HL-60 (cell line): ENCODE measurements around the gene IFITM10.

Source experiments
- DNase-seq, 2 experiments: peaks; one replicate each; pipeline ENCODE4 v3.0.0-alpha.2; 2010 to 2020; ENCODE audit warnings: low read depth in 1 of 2, low spot score in 1 of 2
- H3K27ac ChIP-seq: fragments of 250-450 bp; sonication (Bioruptor Pico); replicated peaks from 2 replicates; pipeline ENCODE4 v1.5.1; 2020; ENCODE audit warnings: mild to moderate bottlenecking, moderate library complexity
- H3K27me3 ChIP-seq: fragments of 250-450 bp; sonication (Bioruptor Pico); 2 replicates; pipeline ENCODE4 v1.5.1; 2021; ENCODE audit warnings: mild to moderate bottlenecking, moderate library complexity; ENCODE audit not compliant: insufficient read depth, poor library complexity, severe bottlenecking
- H3K4me3 ChIP-seq: replicated peaks from 2 replicates; pipeline ENCODE4 v1.5.1; 2011; ENCODE audit warnings: mild to moderate bottlenecking, control low read depth, low read length; ENCODE audit not compliant: insufficient read depth
- CTCF ChIP-seq: IDR thresholded peaks from one replicate; pipeline ENCODE4 v1.5.1; 2011; ENCODE audit warnings: low read length, control low read depth, inconsistent platforms; ENCODE audit not compliant: insufficient read depth
- GABPA ChIP-seq: IDR thresholded peaks from 2 replicates; pipeline ENCODE4 v1.6.1; 2012; ENCODE audit warnings: low read depth
- POLR2AphosphoS5 ChIP-seq: IDR thresholded peaks from 2 replicates; pipeline ENCODE4 v1.6.1; 2012; ENCODE audit warnings: low read depth
- REST ChIP-seq: IDR thresholded peaks from 2 replicates; pipeline ENCODE4 v1.6.1; 2012; ENCODE audit warnings: low read depth; ENCODE audit not compliant: insufficient replicate concordance
- SPI1 ChIP-seq: IDR thresholded peaks from 2 replicates; pipeline ENCODE4 v1.6.1; 2012; ENCODE audit warnings: low read depth, mild to moderate bottlenecking, borderline replicate concordance

Gene IFITM10

GRCh38 chr11:1747753-1748635 is 2.4 kb downstream of the IFITM10 start:
- peaks cover 12% of the 10 kb centered on the region for H3K27me3 ChIP-seq
- TF ChIP-seq REST (peak; percentile 69), SPI1 (no peak)
- no peak overlapping the region for H3K27ac ChIP-seq
- H3K4me3 ChIP-seq: no peak overlapping the region
- no peak for DNase-seq

GRCh38 chr11:1746956-1747752 is 3.2 kb downstream of the IFITM10 start:
- Histone ChIP-seq H3K4me3 (no peak overlapping the region), H3K27ac (no peak overlapping the region), H3K27me3 (peaks cover 13% of the 10 kb centered on the region)
- no peak for TF ChIP-seq GABPA
- TF ChIP-seq REST: no peak
- TF ChIP-seq SPI1: no peak
- TF ChIP-seq CTCF: no peak
- no peak for TF ChIP-seq POLR2AphosphoS5
- no peak for DNase-seq

- no peak for TF ChIP-seq CTCF
- TF ChIP-seq POLR2AphosphoS5: no peak
- no peak for TF ChIP-seq SPI1
- TF ChIP-seq GABPA: no peak
- TF ChIP-seq REST: no peak
- H3K4me3 ChIP-seq: no peak overlapping the region
- DNase-seq: peak in 1 of 2 experiments; percentile 50
- H3K27ac ChIP-seq: no peak overlapping the region
- H3K27me3 ChIP-seq: peaks cover 14% of the 10 kb centered on the region
Observed at GRCh38 chr11:1746511-1746931, 3.9 kb downstream of the IFITM10 start.
